Stimulated activated CD4-positive, alpha-beta T cell treated with anti-CD3 and anti-CD28 coated beads, TNF-alpha, amount 100 ng/mL, for 4 hours (primary cell): Measurements from ENCODE around the gene PRKCH.
A peak's percentile ranks its signal among the peaks of the same experiment; 100 is the strongest.

ENCODE experiments used
- DNase-seq, 3 experiments: peaks; one replicate each; pipeline ENCODE4 v3.0.0-alpha.2; 2020; ENCODE audit warnings: low read depth in 3 of 3

The PRKCH gene

GRCh38 chr14:61474701-61475100 lies 153.3 kb downstream of the PRKCH start:
- DNase-seq: no peak

DNA sequence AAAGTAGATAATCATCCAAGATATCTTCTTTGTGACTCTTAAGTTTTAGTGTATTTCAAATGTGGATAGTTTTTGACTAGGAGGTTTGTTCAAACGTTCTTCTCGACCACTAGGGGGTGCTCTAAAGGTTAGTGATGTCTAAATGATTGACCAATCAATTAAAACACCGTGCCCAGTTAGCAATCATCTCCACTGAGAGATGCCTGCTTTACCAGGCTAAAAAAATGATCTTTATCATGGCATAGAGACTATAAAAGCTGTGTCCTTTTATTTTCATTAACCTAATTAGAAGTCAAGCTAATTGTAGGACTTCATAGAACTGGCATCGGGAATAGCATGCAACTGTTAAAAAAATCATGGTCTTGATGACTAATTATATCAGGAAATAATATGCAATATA lies 153.9 kb downstream of the PRKCH start:
- no peak for DNase-seq

DNA sequence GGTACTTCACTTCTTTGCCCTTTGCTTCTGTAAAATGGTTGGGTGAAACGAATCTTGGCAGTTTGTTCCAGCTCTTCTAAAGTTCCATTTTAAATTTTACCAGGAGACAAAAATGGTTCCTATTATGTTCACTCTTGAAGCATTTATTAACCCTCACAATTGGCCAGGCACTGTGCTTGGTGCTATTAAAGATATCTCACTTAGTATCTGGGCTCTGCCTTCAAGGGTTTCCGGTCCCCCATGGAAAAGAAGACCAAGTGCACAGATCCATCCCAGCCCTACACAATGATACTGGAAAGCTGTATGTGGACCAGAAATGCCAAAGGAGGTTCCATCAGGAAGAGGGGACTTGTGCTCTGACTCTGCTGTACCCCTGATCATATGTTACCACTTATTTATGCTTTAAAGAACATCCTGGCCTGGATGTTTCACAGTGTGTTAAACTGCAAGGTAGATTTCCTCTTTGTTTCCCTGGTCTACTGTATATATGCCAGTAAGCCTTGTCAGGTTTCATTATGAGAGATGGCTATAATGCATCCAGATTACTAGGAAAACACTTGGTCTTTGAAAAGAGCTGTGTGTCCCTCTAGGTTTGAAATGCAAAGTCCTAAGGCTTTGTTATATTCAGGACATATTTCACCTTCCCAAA lies 154.8 kb downstream of the PRKCH start:
- no peak for DNase-seq

- DNase-seq: peak in 1 of 3 experiments; percentile 44
Observed at GRCh38 chr14:61476754-61477410, 155.5 kb downstream of the PRKCH start.

DNA sequence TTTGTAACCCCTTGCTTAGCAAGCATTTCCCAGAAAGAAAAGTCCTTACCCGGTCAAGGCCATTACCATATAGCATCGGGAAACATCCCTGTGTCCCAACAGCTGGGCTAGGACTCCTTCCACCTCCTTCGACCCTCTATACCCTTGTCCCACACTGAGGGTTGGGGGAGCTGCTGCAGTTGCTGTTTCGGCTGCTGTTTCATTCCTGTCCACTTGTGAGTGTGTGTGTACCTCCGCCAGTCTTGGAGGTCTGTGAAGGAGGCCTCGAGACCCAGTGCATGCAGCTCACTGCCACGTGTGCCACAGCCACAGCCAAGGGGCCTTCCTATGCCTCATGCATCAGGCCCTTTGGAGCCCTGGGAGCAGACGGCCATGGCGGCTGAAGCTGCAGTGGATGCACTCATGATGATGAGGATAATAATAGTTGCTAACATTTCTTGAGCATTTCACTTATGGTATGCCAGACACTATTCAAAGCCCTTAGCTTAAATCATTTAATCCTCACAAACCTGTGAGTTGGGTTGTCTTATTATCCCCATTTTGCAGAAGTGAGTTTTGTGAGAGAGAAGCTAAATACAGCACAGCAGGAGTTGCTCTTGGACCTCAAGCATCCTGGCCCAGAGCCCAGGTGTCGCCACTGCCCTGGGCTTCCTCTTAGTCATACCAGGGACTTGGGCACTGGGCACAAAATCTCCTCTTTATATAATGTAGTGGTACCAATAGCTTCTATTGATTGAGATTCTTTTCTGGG lies 156.5 kb downstream of the PRKCH start:
- no peak for DNase-seq

DNA sequence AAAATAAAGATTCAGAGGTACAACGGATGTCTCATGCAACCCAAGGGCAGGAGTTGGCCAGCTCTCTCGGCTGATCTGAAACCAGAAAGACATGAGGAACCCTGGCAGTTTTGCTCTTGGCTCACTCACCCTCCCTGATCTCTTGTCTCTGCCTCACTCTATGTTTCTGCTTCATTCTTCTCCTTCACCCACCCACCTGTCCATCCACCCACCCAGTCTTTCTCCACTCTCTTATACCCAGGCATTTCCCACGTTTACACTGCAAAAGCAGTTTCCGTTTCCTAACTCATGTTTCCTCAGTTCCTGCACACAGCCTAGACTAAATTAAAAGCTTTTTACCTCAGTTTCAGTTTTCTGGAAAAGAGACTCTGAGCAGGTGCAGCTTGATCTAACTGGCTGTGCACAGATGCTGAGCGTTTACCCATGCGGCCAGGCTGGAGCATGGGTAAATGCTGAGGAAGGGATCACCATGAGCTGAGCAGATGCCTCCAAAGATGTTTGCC lies 157.6 kb downstream of the PRKCH start:
- DNase-seq: no peak

- no peak for DNase-seq
Observed at GRCh38 chr14:61479746-61480502, 158.5 kb downstream of the PRKCH start.

DNA sequence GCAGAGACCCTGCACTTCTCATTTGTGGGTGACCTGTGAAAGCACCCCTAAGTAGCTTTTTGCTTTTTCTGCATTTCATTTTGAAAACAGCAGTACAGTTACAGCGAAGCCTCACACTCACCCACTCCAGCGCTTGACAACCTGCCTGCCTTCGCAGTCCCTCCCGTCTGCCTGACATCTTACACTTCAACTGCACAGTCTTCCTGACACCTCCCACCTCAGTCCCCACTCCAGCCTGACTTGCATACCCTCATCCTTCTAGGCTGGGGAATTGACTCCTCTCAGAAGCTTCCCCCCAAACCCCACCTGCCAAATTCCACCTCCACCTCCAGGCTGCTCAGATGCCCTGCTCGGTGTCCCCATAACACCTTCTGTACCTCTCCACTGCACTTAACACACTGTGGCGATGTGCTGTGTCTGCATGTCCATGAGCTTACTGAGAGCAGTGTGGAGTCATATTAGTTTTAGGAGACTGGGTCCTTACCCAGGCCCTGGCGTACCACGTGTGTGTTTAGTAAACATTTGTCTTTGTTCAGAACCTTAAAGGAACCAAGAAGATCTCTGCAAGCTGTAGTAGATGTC lies 159.4 kb downstream of the PRKCH start:
- DNase-seq: no peak

DNA sequence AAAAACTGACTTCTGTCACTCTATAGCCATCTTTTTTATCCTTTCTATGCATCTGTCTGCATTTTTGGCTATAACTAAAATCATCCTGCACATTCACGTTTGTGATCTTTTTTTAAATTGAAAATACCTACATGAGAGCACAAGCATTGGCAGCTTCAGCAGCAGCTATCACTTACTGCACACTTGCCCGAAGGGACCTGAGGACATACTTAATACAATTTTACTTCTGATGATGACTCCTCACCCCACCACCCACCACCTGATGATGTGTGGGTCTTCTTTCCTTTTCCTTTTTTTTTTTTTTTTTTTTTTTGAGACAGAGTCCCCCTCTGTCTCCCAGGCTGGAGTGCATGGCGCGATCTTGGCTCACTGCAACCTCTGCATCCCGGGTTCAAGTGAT lies 160.3 kb downstream of the PRKCH start:
- no peak for DNase-seq

DNA sequence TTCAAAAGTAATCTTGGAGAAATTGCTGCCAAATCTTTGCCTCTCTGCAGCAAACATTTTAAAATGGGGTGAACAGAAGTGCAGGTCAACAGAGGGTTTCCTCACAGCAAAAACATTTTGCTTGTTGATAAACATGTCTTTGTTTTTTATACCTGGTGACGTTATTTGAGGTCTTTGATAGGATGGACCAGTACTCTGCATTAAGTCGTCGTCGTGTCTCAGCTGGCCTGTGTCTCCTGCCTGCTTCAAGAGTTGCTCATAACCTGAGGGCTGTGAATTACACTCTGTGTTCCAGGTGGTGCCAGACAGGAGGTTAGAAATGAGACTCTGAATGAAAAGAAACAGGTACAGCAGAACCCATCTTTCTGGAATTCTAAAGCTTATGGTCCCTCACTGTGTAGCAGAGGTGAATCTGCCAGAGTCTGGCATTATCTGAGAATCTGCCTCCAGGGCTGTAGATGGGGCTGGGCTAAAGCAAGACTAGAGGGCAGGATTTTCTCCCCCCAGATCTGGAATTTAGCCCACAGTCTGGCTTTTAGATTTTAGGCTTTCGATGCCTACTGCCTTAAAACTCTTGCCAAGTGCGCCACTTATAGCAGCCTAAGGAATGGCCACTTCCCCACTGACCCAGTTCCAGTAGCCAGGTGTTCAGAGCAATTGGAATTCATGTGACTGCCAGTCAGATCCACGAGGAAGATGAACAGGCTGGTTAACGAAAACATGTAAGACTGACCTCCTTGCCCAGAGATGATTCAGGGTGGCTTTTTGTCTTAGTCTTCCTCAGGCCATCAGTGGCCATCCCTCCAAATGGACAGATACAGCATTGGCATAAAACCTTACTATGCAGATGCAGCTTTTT lies 161.2 kb downstream of the PRKCH start:
- DNase-seq: no peak

GRCh38 chr14:61483476-61483875 lies 162.1 kb downstream of the PRKCH start:
- no peak for DNase-seq

DNA sequence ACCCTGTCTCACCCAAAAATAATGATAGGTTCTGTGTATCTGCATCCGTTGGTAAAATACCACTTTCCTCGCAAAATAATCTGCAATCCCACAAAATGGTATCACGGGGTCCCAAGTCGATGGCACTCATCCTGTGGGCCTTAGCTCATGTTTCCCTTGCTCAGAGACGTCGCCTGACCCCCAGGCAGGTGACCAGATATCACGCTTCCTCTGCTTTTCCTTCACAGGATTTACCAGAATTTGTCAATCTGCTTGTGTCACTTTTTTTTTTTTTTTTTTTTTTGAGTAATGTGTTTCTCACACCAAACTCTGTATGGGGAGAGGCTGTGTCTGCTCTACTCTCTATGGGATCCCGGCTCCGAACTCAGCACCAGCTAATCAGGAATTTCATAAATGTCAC lies 162.7 kb downstream of the PRKCH start:
- DNase-seq: no peak

DNA sequence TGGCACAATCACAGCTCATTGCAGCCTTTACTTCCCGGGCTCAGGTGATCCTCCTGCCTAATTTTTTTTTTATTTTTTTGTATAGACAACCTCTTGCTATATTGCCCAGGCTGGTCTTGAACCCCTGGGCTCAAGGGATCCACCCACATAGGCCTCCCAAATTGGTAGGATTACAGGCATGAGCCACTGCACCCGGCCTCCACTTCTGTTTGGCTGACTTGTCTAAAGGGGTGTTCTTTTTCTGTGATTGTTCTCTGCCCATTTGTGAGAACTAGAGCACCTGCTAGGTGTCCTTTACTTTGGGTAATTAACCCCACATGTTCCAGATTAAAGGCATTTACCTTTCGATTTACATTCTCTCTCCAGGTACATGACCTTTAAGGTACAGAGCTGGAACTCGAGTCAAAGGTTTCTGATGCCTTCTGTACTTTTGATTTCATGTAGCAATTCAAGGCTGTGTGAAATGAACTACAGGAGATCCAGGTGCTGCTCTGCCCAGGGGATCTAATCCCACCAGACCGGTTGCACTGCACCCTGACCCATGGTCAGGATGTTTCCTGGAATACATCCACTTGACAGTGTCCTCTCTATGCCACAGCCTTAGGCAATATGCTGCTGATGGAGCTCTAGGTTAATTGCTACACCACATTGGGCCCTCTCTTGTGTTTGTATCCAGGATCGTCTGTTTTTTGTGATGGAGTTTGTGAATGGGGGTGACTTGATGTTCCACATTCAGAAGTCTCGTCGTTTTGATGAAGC lies 163.6 kb downstream of the PRKCH start:
- no peak for DNase-seq

DNA sequence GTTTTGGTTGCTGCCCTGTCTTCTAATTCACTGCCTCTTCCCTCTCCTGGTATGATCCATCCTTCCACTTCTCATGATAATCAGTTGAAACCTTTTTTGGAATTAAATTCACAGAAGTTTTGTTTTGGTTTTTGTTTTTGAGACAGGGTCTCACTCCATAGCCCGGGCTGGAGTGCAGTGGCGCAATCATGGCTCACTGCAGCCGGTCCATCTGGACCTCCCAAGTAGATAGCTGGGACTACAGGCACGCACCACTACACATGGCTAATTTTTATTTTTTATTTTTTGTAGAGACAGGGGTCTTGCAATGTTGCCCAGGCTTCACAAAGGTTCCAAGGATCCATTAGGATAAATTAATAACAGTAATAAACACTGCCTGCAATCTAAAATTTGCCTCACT lies 164.3 kb downstream of the PRKCH start:
- no peak for DNase-seq

DNA sequence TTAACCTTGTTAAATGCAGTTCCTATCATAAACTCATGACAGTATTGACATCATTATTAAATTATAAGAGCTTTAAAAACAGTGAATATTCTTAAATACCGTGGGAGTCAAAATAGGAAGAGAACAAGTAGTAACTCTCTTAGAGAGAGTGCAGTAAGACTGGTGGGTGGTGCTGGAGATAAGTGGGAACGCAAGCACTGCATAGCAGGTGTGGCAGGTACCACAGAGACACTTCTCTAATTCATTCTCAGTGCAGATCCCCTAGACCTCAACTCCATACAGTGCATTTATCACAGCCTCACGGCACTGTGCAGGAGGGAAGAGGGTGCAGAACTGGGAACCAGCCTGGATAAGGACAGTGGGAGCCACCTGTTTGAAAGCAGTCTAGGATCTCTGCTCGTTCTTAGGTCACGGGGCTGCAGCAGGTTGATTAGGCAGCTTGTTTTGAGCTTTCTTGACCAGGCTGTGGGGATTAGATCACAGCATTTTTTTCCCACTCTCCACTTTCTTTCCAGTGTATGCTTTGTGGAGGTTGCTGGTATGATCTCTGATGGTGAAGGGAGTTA lies 165.6 kb downstream of the PRKCH start:
- DNase-seq: no peak

DNA sequence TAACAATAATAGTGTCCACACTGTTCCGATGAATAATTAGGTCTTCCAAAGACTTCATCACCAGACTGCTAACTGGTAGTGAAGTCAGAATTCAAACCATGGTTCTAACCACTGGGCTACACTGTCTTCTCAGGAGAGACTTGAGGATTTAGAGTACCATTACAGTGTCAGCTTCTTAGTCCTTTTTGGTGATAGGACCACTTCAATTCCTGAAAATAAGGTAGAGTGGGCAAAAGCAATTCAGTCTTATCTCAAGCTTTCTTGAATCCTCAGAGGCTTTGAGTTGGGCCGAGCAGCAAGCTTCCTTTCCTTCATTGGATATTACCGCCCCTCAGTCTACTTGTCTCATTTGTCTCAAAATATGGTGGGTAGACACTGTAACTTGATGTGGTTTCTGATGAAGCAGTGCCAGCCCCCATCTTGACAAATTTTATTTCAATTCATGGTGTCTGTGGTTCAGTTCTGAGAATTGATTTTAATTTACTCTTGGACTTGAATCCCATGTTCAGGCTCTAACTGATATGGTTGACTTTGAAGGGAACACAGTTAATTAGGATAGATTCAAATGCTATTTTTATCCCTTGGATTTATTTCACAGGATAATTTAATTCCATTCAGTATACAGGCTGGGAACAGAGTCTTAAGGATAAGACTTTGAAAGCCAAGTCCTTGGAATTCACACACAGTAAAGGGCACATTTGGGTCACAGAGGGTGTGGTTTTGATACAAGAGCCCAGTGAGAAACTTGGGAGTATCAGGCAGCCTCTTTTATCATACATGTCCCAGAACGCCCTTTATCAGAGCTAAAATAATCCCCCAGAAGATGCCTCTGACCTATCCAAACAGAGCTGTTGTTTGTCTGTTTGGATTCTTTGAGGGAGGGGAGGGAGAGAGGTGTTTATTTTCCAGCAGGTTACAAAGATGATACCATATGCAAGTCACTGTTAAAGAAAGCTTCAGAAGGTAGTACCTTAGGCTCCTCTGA lies 167.3 kb downstream of the PRKCH start:
- DNase-seq: no peak

DNA sequence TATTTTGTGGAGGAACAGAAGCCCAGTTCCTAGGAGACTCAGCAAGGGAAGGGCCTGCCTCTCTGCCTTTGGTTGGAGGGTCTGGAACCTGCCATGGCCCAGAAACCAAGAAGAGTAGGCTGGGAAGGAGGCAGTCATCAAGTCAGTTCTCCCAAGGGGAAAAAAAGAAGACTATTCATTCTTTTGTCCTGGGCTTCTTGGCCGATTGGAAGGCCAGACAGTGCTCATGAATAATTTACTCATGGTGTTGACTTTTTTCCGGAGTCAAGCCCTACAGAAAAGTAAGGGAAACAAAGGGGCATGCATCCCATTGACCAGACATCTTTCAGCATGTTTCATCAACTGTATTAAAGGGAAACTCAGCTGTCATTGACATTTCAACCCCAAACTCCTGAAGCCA lies 168.1 kb downstream of the PRKCH start:
- no peak for DNase-seq

GRCh38 chr14:61489932-61490331 lies 168.6 kb downstream of the PRKCH start:
- no peak for DNase-seq
